Measurements from ENCODE around the gene PRDM8.
"Not testable (repeated sequence)": the region's sequence is repeated elsewhere in the genome, so short reads cannot be mapped to it uniquely, and the experiment has no call there.

The PRDM8 gene

DNA sequence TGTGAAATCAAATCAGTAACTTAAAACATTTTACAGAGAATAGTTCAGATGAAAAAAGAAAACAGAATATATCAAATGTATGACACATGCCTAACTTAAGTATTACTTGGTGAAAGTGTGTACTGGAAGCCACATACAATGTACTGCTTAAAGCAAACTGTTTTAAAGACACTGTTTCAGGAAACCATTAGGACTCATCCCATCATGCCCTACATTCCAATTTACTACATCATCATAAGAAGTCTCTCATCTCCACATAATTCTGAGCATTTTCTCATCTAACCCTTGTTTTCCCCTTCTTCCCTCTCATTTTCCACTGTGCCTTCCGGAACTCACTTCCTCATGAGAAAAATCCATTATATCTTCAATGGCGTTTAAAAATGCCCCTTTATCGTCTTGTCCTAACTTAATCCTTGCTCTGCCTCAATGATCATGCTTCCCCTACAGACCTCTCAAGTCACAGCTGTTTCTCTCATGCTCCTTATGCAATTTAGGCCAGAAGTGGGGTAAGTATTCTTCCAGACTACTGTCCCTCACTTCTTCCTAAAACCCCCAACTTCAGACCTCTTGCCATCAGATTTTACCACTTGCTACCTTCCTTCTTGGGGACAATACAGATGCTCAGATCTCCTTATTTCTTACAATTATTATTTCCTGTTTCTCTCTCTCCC lies 42.3 kb downstream of the PRDM8 start:
- DNase-seq (ENCODE audit: insufficient read length, low spot score) (no peak), FAIRE-seq (no peak)

DNA sequence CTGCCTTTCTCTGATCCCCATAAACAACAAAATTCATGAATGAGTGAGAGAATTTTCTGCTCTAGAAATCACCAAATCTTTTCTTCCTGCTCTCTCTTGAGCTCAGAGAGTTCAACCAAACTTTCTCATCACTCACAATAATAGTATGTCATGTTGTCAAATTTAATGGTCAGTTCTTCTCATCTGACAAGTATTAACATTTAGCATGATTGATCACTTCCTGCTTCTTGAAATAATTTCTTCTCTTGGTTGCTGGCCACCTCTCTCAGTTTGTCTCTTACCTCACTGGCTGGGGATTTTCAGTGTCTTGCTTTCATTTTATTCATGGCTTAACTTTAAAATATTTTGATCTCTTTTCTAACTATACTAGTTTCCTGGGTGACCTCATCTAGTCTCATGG lies 43.7 kb downstream of the PRDM8 start:
- no peak for TF ChIP-seq POLR2A (IDR thresholded peaks at IDR 0.05; ENCODE audit: low read depth, low read length)
- no peak for DNase-seq (ENCODE audit: insufficient read length, low spot score)
- peak; percentile 78 for FAIRE-seq

More for the DNA sequence above, 42.3 kb downstream of the PRDM8 start:
- TF ChIP-seq POLR2A (IDR thresholded peaks at IDR 0.05; ENCODE audit: low read depth, low read length): no peak

DNA sequence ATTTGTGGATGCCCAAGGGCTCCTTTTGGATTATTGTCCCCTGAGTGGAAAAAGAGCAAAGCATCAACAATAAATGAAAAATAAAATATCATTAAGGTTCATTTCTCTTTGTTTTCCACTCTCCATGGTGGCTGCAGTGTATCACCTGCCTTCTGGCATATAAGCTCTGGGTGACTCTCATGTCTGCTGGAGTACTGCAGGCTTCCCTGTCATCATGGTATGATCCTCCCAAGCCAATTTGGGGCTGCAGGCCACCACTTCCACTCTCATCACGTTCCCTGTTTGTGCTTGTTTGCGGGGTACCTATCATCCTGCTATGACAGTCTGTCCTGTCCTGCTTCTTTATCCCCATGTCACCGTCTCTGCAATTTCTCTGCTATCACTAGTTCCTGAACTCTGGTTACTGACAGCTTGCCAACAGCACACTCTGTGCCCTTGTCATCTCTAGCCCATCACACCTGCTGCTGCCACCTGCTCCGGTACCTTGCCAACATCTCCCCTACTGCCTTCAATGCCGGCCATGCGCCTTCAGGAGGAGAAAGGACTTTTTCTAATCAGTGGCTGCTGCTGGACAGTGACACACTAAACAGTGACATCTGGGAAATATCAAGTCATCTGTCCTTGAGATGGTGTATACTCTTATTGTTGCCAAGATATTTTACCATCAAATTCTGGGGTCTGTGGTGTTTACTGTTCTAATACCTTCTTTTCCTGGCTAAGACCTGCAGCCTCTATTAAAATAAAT lies 46.1 kb downstream of the PRDM8 start:
- DNase-seq (ENCODE audit: insufficient read length, low spot score): no peak
- TF ChIP-seq POLR2A (IDR thresholded peaks at IDR 0.05; ENCODE audit: low read depth, low read length): no peak

DNA sequence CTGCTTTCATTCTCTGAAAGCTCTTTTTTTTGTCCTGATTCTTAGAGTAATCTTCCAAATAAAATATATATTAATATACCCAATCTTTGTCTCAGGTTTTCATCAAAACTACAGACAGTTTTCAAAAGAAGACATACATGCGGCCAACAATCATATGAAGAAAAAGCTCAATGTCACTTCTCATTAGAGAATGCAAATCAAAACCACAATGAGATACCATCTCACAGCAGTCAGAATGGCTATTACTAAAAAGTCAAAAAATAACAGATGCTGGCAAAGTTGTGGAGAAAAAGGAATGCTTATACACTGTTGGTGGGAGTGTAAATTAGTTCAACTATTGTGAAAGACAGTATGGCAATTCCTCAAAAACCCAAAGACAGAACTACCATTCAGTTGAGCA lies 50.2 kb downstream of the PRDM8 start:
- not testable (repeated sequence) for DNase-seq (ENCODE audit: insufficient read length, low spot score); FAIRE-seq

More for the DNA sequence above, 46.1 kb downstream of the PRDM8 start:
- no peak for FAIRE-seq

DNA sequence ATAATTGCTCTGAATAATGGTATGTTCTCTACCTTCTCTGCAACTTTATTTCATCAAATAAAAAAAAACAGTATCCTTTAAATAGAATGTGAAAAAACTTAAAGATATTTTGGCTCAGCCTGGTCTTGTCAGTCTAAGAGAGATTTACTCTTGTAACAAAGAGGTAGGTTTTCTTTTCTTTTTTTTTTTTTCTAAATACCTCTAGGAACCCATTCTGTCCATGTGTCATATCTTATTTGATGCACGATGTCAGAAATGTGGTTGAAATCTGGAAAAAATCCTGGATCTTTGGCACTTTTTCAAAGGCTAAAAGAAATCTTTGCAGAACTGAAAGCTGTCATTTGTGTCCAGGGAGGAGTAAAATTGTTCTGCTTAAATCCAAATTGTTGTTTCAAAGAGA lies 51.8 kb downstream of the PRDM8 start:
- FAIRE-seq (no peak), DNase-seq (ENCODE audit: insufficient read length, low spot score) (no peak)
- TF ChIP-seq POLR2A (IDR thresholded peaks at IDR 0.05; ENCODE audit: low read depth, low read length): no peak

DNA sequence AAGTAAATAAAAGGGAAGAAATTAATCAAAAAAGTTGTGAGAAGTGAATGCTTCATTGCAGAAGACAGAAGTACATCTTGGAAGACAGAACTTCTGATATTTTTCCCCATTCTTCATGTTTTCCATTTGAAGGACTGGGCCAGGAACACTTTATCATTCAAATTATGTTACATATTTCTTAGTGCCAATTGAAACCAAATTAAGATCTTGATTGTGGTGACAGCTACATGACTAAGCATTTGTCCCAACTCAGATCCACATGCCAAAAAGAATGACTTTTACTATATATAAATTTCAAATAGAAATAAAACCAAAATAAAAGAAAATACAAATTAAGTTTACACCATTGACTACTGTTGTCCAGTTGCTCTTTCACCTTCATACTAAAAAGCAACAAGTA lies 55.1 kb downstream of the PRDM8 start:
- no peak for DNase-seq (ENCODE audit: insufficient read length, low spot score)
- TF ChIP-seq POLR2A (IDR thresholded peaks at IDR 0.05; ENCODE audit: low read depth, low read length): no peak
- FAIRE-seq: no peak

DNA sequence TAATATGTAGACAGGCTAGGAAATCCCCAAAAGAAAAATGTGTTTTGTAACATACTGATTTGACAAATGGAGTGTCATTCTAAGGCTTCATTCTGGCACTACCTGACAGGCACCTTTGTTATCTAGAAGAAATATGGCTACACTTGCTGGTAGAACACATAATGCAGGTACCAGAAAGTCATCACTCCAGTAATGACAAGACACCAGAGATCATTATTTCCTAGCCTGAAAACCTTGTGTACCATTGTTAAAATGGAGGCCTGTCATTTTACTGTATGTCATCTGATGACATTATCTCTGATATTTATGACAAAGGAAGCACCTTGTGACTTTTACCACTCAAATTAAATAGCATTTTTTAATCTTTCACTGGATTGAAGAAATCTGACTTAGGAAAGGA lies 55.6 kb downstream of the PRDM8 start:
- no peak for TF ChIP-seq POLR2A (IDR thresholded peaks at IDR 0.05; ENCODE audit: low read depth, low read length)
- FAIRE-seq (no peak), DNase-seq (ENCODE audit: insufficient read length, low spot score) (no peak)

DNA sequence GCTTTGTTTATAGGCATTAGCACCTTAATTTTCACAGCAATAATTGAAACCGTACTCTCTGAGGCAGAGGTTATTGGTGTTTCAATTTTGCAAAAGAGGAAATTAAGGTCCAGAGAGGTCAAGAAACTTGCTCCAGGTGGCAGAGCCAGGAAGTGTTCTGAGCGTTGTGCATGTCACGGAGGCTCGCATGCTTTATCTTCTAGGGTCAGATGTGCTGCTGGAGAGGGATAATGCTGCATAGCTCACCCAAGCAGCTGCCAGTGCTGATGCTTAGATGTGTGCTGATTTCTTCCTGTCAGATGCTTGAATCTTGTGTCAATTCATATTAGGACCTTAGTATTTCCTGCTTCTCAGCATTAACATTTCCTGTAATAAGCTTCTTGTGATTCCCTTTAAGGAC lies 56.2 kb downstream of the PRDM8 start:
- DNase-seq (ENCODE audit: insufficient read length, low spot score) (no peak), FAIRE-seq (peak; percentile 67)
- TF ChIP-seq POLR2A (IDR thresholded peaks at IDR 0.05; ENCODE audit: low read depth, low read length): no peak
